Globus pallidus (tissue), 1 donor: ENCODE results near the gene ATF3.
"Not testable (repeated sequence)": the region's sequence is repeated elsewhere in the genome, so short reads cannot be mapped to it uniquely, and the experiment has no call there.

Experiments
- DNase-seq: peaks from one replicate; pipeline ENCODE4 v3.0.0-alpha.2; 2015; ENCODE audit warnings: low spot score

The ATF3 gene

DNA sequence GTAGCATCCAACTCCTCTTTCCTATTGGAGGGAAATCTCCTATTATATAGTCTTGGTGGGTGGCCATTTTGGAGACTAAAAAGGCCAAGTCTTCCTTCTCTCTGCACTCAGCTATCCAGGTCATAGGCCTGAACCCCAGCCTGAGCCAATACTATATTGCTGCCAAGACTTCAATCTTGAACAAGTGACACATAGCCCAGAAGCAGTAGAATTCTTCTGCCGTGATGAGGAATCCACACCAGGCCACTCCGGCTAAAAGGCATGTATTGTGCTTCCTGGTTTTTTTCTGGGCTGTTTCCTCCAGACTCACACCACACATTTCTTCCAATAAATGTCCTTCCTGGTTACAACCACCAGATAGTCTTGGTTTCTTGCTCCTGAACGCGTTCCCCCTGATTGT is 43.0 kb downstream of the ATF3 start:
- no peak for DNase-seq

DNA sequence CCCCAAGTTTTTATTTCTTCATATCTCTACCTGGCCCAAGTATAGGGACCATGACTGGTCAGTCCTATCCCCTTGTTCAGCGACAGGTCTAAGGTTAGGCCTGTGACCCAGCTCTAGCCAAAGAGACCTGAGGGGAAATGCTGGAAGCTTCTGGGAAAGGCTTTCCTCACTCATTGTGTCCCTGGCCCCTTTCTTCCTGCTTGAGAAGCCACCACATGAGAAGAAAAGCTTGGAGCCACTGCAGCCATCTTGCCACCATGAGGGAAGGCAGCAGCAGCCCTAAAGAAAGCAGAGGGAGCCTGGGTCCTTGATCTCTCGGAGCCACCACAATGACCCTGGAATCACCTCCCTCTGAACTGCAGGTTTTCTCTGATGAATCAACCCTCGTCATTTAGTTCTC is 43.4 kb downstream of the ATF3 start:
- no peak for DNase-seq

DNA sequence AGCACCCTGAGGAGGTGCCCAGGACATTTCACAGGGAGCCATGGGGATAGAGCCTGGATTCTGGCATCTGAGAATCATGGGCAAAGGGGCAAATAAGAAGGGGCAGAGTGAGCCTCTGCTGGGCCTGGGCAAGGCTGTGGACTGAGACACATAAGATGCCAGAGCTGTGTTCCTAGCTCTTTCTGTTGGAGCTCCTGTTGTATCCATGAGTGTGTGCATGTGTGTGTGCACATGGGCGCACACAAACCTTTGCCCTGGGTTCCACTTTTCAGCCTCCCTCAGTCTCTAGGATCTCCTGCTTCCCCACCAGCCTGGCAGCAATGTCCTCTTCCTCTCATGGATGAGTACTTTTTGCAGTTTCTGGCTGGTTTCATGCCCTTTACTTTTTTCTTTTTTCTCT is 44.0 kb downstream of the ATF3 start:
- DNase-seq = no peak

DNA sequence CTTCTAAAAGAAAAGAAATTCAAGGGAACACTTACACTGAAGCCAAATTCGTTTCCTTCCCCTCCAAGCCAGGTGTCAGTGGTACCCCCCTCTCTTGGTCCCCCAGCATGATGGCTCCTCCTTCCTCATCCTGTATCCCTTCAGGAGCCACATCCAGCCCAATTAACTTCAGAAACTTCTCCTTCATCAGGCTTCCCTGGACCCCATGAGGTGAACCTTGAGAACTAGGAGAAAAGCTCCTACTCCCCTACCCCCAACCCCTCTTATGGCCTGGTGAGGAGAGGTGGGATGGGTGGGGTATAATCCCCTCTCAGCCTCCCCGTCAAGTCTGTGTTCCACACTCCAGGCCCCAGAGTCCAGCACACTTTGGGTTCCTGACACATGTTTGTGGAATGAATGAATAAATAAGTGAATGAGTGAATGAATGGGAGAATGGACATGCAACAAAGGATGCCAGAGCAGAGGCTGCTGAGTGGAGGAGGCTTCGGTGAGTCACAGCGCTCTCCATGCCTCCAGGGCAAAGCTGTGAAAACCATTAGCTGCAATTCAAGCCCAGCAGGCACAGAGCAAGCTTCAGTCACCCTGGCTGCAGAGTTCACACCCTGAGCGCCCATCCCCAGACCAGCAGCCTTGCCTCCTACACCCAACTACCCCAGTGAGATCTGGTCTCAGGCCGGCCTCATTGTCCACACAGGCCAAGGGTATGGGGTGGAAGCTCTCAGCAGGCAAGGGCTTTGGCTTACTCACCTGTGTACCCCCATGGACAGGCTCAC is 47.3 kb downstream of the ATF3 start:
- DNase-seq = no peak

DNA sequence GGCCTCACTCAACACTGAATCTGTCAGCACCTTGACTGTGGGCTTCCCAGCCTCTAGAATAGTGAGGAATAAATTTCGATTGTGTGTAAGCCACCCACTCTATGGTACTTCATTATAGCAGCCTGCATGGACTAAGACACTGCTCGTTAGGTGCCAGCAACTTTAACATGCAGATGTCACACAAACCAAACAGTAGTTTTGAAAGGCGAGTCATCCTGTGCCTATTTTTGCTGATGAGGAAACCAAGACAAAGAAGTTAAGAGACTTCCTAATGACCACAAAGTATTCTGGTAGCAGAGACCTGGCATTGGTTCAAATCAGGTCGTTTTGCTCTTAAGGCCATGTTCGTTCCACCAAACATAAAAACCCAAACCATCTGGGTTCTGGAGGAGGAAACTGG is 48.2 kb downstream of the ATF3 start:
- no peak for DNase-seq

DNA sequence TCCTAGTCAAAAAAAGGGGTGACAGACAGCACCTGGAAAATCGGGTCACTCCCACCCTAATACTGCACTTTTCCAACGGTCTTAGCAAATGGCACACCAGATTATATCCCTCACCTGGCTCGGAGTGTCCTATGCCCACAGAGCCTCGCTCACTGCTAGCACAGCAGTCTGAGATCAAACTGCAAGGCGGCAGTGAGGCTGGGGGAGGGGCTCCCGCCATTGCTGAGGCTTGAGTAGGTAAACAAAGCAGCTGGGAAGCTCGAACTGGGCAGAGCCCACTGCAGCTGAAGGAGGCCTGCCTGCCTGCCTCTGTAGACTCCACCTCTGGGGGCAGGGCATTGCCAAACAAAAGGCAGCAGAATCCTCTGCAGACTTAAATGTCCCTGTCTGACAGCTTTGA is 49.7 kb downstream of the ATF3 start:
- DNase-seq = not testable (repeated sequence)

DNA sequence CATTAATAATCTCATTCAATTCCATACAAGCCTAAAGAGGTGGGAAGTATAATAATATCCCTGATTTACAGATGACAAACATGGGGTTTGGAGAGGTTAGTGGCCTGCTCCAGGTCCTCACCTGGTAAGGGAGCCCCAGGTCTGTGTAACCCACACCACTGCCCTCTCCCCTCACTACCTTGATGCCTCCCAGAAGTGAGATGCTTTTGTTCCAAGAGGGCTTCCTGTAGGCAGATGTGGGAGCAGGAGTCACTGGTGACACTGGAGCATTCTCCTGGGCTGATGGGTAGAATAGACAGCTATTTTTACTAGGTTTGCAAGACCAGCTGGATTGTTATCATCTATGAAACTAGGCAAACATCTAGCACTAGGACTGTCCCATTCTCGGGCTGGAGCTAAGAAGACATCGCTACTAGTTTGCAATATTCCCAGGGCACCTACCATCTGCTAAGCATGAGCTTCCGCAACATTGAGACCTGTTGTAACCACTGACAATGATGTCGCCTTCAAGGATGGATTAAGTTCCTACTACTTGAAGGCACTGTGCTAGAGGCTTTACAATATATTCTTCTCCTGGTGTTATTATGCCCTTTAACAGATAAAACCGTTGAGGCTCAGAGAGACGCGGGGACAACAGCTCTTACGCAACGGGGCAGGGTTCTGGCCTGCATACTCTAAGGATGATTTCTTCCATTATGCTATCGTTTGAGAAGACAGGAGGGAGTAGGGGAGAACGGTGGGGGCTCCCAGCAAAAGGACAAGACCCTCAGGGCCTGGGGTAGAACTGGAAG is 56.0 kb downstream of the ATF3 start:
- no peak for DNase-seq

DNA sequence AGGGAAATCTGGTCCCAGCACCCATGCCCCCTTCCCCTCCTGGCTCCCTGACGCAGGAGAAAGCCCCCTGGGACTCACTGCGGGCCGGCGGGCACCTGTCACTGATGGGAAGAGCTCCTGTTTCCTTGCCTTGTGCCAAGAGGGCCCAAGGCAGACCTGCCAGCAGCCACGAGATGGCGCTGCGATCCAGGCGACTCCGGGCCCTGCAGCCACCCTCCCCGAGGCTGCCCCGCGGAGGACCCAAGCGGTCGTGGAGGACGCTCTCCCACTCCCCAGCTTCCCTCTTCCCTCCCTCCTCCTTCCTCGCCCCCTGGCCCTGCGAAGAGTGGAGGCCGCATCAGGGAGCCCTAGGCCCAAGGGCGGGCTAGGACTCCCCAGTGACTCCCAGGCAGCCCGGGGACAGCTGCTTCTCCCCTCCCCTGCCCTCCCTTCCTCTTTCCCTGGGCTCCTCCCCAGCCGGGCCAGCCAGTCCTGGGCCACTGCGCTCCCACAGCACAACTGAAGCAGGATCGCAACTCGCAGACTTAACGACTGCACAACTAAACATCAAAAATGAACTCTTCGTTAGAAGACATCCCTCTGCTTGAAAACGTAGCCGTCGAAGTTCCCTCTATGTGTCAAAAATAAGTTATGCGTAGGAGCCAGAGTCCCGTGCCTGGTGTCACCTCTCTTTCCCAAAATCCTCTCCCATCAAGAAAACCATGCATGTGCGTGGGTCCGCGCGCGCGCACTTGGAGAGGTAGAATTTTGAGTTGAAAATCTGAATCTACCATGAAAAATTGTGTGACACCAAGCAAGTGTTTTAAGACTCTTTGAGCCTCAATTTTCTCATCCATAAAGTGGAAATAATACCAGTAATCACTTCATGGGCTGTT is 56.9 kb downstream of the ATF3 start:
- peak; percentile 80 for DNase-seq

DNA sequence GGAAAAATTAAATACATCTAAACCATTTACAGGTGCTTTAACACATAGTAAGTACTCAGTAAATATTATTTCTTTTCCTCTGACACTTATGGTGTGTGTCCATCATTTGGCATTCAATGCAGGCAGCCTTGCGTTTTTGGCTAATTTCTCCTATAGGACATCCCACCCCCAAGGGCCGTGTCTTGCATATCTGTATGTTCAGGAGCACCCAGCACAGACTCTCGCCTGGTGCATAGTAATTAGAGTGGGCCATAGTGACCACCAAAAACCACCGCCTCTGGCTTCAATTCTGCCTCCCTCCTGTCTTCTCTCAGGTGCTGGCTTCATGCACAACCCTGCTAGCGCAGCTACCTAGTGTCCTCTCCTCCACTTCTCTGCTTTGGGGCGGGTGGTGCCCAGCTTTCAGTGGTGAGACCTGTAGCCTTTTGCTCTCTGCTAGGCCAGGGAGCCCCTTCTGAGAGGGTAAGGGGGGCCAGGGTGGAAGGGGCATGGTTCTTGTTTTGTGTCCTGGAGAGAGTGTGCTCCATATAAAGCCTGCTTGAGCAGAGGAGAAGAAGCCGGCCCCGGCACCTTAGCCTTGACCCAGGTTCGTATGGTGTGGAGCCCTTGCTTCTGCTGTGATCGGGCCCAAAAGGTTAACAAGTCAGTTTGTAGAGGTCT is 57.7 kb downstream of the ATF3 start:
- DNase-seq = no peak

DNA sequence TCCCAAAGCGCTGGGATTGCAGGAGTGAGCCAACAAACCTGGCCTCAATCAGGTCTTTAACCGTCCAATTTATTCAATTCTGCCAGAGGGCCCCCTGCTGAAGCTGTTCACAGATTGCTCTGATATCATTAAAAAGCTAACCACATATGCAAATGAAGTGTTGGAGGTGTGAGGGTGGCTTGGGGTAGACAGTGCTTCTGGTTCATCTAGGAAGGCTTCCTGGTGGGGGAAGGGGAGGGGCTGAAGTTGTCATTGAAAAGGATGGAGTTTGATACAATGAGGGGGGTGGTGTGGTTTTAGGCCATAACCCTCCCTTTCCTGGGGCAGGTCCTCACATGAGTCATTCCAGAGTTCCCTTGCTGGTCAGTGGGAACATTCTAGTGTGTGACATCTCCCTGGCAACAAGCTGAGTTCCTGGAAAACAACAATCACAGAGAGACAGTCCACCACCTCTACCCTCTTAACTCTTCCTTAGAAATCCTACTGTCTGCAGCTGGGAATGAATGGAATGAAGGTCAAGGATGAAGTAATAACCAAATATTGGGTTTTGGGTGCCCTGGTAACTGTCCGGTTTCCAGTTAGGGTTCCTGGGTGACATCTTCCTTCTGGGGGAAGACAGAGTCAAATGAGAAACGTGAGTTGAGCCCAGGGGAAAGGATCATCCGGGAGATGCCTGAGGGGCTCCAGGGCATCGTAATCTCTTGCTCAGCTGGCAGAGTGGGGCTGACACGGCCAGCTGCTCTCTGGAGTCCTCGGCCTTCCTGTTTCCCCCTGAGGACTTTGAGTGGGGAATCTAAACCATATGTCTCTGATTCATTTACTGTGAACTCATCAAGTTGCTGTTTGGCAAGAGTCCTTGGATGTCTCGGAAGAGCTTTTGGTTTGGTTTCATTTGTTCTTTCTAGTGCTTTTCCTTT is 58.9 kb downstream of the ATF3 start:
- DNase-seq = no peak

DNA sequence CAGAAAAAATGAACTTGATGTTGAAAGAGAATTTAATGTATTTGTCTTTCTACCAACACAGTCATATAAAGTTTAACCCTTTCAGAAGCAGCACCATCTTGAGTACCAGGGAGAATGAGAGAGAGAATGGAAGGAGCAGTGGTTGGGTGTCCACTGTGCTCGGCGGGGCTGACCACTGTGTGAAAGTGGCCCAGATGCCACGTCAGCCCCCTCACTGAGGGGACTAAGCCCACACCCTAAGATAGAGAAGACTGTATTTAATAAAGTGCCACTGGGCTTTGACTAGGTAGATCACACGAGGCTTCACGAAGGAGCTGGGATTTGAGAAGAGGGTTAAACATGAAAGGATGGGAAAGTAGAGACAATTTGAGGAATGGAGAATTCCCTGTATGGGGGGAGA is 59.9 kb downstream of the ATF3 start:
- no peak for DNase-seq

DNA sequence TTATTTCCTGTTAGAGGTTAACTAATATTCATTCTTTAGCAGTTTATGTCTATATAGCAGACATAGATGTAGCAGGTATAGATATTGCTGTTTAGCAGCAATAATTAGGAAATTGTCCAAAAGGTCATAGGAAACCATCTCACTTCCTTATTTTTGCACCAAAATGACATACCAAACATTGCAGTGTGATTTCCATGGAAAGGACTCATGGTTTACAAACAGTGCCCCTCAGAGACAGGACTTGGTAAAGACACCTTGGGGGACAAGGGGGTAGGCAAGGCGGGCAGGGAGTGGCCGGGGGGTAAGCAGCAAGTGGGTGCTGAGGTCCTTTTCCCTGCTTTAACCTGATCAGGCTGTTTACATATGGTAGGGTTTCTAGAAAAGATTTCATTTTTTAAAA is 60.5 kb downstream of the ATF3 start:
- DNase-seq = no peak

DNA sequence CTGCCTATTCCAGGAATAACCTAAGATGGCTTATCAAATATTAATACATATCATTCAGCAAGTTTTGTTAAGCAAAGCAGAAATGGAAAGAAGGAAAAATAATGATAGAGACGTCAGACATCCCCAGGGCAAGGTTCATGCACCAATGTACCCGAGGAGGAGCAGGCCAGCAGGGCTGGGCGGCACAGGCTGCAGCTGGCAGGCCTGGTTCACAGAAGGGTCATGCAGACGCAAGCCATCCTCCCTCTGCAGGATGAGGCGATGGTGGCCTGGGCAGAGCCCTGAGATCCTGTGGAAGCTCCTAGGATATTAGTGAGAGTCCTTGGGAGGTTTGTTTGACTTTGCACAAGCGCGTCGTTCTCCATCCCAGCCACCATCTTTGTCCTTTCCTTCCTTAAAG is 61.0 kb downstream of the ATF3 start:
- no peak for DNase-seq

DNA sequence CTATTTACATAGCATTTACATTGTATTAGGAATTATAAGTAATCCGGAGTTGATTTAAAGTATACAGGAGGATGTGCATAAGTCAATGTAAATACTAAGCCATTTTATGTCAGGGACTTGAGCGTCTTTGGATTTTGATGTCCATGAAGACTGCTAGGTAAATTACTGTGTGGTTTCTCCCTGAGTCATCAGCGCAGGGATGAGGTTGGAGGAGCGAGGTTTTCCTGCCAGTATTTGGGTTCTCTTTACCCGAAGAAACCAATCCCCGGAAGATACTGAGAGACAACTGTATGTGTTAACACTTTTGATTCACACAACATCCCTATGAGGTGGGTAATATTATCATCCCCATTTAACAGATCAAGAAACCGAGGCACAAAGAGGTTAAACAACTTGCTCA is 61.7 kb downstream of the ATF3 start:
- DNase-seq = no peak
